Activated CD4-positive, alpha-beta T cell treated with anti-CD3 and anti-CD28 coated beads for 24 hours (primary cell): Measurements from ENCODE around the gene ELAVL1.
"Not testable (repeated sequence)": the region's sequence is repeated elsewhere in the genome, so short reads cannot be mapped to it uniquely, and the experiment has no call there.

Experiments
- DNase-seq, 2 donors: peaks; one replicate each; pipeline ENCODE4 v3.0.0-alpha.2; 2020; ENCODE audit warnings: low read depth in 2 of 2

ELAVL1 gene

GRCh38 chr19:7924241-7924640, 81.2 kb downstream of the ELAVL1 start:
- DNase-seq: no peak

GRCh38 chr19:7923295-7924191, 81.9 kb downstream of the ELAVL1 start:
- no peak for DNase-seq

GRCh38 chr19:7922836-7923195, 82.6 kb downstream of the ELAVL1 start:
- DNase-seq: no peak

- DNase-seq: no peak
Observed at GRCh38 chr19:7921967-7922835, 83.2 kb downstream of the ELAVL1 start.

GRCh38 chr19:7921302-7921966, 84.0 kb downstream of the ELAVL1 start:
- DNase-seq: no peak

GRCh38 chr19:7920519-7921301, 84.7 kb downstream of the ELAVL1 start:
- peak; percentile 100 for DNase-seq

GRCh38 chr19:7919610-7920518, 85.6 kb downstream of the ELAVL1 start, which contains the start of gene SNAPC2:
SNAPC2 (plus strand) TSS chr19:7920338; CDS start chr19:7920367, 29 bp downstream.
- peak; percentile 92 to 96 for DNase-seq

GRCh38 chr19:7918615-7919421, 86.6 kb downstream of the ELAVL1 start:
- DNase-seq: no peak

GRCh38 chr19:7918062-7918614, 87.3 kb downstream of the ELAVL1 start:
- DNase-seq: not testable (repeated sequence)

- DNase-seq: no peak
Observed at GRCh38 chr19:7917267-7918061, 88.0 kb downstream of the ELAVL1 start.

GRCh38 chr19:7916955-7917266, 88.5 kb downstream of the ELAVL1 start:
- no peak for DNase-seq

GRCh38 chr19:7916103-7916954, 89.1 kb downstream of the ELAVL1 start:
- peak in 1 of 2 donors; percentile 36 for DNase-seq

- DNase-seq: no peak
Observed at GRCh38 chr19:7915250-7916102, 90.0 kb downstream of the ELAVL1 start.

GRCh38 chr19:7914598-7915045, 90.8 kb downstream of the ELAVL1 start, which contains the start of gene TGFBR3L:
TGFBR3L (plus strand) TSS chr19:7914830.
- DNase-seq: no peak

- DNase-seq: no peak
Observed at GRCh38 chr19:7914099-7914498, 91.3 kb downstream of the ELAVL1 start.

GRCh38 chr19:7913652-7914051, 91.8 kb downstream of the ELAVL1 start:
- no peak for DNase-seq
